HG03460 (cell line): ENCODE measurements around the gene AKAP14.
A peak's percentile ranks its signal among the peaks of the same experiment; 100 is the strongest.
"Not testable (repeated sequence)": the region's sequence is repeated elsewhere in the genome, so short reads cannot be mapped to it uniquely, and the experiment has no call there.

ENCODE experiments used
- ATAC-seq: cut with Tn5 transposase; IDR thresholded peaks from one replicate; pipeline ENCODE4 v1.9.1; 2021; ENCODE audit not compliant: unreplicated experiment

Gene AKAP14

DNA sequence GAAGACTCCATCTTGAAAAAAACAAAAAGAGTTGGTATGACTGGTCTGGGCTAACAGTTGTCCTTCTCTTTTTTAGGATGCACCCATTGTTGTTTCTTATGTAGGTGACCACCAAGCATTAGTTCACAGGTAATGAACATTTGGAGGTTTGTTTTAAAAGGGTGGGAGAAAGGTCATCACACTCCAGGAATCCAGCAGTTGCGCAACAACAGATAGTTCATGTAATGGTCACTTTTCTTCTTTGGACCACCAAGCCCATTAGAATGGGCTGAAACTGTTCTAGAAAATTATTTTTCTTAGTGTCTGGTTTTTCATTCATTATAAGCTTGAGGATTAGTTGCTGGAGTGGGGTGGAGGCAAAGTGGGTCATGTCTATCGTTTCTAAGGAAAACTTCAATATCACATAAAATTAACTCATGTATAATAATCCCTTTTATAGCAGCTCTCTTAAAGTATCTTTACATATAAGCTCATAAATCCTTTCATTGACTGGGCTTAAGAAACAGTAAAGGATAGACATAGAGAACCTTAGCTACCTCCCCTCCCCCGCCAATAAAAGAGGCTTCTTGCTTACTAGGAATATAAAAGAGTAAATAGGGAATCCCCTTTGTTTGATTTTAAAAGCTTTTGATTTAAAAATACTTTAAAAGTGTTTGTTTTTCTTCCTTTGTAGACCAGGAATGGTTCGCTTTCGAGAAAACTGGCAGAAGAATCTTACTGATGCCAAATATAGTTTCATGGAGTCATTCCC lies 24.3 kb downstream of the AKAP14 start:
- no peak for ATAC-seq

DNA sequence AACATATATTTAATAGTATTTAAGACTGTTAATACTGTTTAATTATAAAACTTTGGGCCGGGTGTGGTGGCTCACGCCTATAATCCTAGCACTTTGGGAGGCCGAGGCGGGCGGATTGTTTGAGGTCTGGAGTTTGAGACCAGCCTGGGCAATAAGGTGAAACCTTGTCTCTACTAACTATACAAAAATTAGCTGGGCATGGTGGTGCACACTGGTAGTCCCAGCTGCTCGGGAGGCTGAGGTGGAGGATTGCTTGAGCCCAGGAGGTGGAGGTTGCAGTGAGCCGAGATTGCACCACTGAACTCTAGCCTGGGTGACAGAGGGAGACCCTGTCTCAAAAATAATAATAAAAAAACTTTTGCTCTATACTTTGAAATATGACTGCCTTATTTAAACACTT lies 26.7 kb downstream of the AKAP14 start:
- ATAC-seq, result not testable (repeated sequence)

- no peak for ATAC-seq
These were observed 39.7 kb downstream of the AKAP14 start for GRCh38 chrX:119935215-119935874.

DNA sequence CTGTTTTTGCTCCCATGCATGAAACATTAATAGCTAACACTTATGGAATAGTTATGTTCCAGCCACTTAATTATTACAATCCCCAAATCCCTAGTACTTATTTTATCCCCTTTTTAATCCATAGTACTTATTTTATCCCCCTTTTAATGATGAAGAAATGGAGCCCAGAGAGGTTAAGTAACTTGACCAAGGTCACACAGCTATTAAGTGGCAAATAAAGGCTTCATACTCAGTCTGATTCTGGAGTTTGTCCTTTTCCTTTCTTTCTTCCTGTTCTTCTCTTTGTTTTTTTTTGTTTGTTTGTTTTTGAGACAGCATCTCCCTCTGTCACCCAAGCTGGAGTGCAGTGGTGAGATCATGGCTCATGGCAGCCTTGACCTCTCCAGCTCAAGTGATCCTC lies 45.6 kb downstream of the AKAP14 start:
- no peak for ATAC-seq

- ATAC-seq, result no peak
These were observed 46.6 kb downstream of the AKAP14 start for GRCh38 chrX:119942173-119942819.

- no peak for ATAC-seq
These were observed 47.1 kb downstream of the AKAP14 start for GRCh38 chrX:119942831-119943184.

DNA sequence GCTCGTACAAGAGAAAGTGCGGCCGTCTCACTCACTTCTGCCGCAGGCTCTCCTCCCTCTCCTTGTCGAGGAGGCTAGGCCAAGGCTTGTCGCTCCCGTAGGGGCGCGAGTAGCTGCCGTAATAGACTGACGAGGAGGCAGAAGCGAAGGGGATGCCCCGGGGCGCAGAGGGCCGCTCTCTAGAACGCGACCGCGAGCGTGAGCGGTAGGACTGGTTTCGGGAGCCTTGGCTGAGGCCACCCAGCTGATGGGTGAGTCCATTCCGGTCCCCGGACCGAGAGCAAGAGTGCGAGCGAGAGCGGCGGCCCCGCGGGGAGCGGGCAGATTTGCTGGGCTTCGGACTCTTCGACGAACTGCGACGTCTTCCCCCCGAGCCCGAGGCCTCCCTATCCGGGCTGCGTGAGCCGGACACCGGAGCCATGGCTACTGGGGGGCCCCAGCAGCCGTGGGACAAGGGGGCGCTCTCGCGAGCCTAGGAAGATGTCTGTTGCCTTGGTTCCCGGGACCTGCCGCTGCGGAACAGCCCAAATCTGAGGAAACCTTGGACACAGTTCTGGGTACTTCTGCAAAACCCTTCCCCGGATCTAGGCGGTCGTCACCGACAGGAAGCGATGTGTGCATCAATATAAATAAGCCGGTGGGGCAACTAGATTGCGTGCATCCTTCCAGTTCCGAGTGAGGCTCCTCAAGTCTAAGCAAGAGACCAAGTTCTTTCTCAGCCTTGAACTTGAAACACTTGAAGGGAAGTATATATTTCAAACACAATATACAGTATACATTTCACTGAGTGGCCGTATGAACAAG lies 47.7 kb downstream of the AKAP14 start, which contains the start of gene NKAP:
NKAP (minus strand) TSS at position 567 of the 804 bp plus-strand sequence; CDS start at position 421, 146 bp downstream.
- peak; percentile 83 for ATAC-seq

- ATAC-seq, result no peak
These were observed 49.8 kb downstream of the AKAP14 start for GRCh38 chrX:119945481-119945880.

- no peak for ATAC-seq
These were observed 52.7 kb downstream of the AKAP14 start for GRCh38 chrX:119948381-119948780.

GRCh38 chrX:119954374-119954773 lies 58.7 kb downstream of the AKAP14 start:
- no peak for ATAC-seq

GRCh38 chrX:119955807-119956570 lies 60.3 kb downstream of the AKAP14 start:
- ATAC-seq, result not testable (repeated sequence)

- ATAC-seq, result no peak
These were observed 64.9 kb downstream of the AKAP14 start for GRCh38 chrX:119960625-119961024.

- ATAC-seq, result not testable (repeated sequence)
These were observed 71.1 kb downstream of the AKAP14 start for GRCh38 chrX:119966837-119967236.
